Cortex of kidney (tissue), 1 donor: Measurements from ENCODE around the gene RGS3.

Source experiments
- DNase-seq: peaks from one replicate; lab custom pipeline; 2025; lab: John Stamatoyannopoulos, UW

The RGS3 gene

GRCh38 chr9:113619491-113620376, 156.2 kb downstream of the RGS3 start:
- no peak for DNase-seq

- DNase-seq = no peak
These were observed 157.0 kb downstream of the RGS3 start for GRCh38 chr9:113620377-113621161.

GRCh38 chr9:113621309-113621791, 157.8 kb downstream of the RGS3 start:
- no peak for DNase-seq

- DNase-seq = no peak
These were observed 158.5 kb downstream of the RGS3 start for GRCh38 chr9:113621980-113622379.

- DNase-seq = no peak
These were observed 159.3 kb downstream of the RGS3 start for GRCh38 chr9:113622600-113623400.

GRCh38 chr9:113623851-113624485, 160.4 kb downstream of the RGS3 start:
- DNase-seq = no peak

- DNase-seq = no peak
These were observed 161.2 kb downstream of the RGS3 start for GRCh38 chr9:113624721-113625120.

GRCh38 chr9:113625486-113625885, 162.0 kb downstream of the RGS3 start:
- DNase-seq = no peak

GRCh38 chr9:113626735-113627495, 163.4 kb downstream of the RGS3 start:
- no peak for DNase-seq

- no peak for DNase-seq
These were observed 165.1 kb downstream of the RGS3 start for GRCh38 chr9:113628621-113629020.

GRCh38 chr9:113630386-113631136, 167.0 kb downstream of the RGS3 start:
- DNase-seq = no peak

GRCh38 chr9:113631137-113631765, 167.7 kb downstream of the RGS3 start:
- DNase-seq = no peak

- DNase-seq = no peak
These were observed 168.5 kb downstream of the RGS3 start for GRCh38 chr9:113631871-113632665.

- DNase-seq = no peak
These were observed 169.5 kb downstream of the RGS3 start for GRCh38 chr9:113632776-113633590.

- DNase-seq = no peak
These were observed 170.5 kb downstream of the RGS3 start for GRCh38 chr9:113633782-113634595.

GRCh38 chr9:113634596-113635515, 171.3 kb downstream of the RGS3 start:
- no peak for DNase-seq
